Forelimb muscle (tissue), 1 donor: ENCODE data around the gene METTL23. TPM values are rescaled to one million over a fixed set of nuclear protein-coding genes. Genes with fewer than 3 reads are reported as not detected.

Experiments used
- DNase-seq: peaks from one replicate; pipeline ENCODE4 v3.0.0-alpha.2; 2013; ENCODE audit warnings: low read depth
- polyA plus RNA-seq: library from polyadenylated mRNA; unstranded; fragments of 120-200 nt; gene quantifications from one replicate; pipeline ENCODE4 v1.2.1, GENCODE V29; 2013; ENCODE audit not compliant: insufficient read length

Gene METTL23
- polyA plus RNA-seq = 21.0 TPM

- no peak for DNase-seq
These were observed at the start of gene METTL23 for GRCh38 chr17:76726776-76727718. METTL23 (plus strand) TSS chr17:76726839; CDS start chr17:76729711, 2,872 bp downstream.

GRCh38 chr17:76677406-76677805 is 49.2 kb upstream of the METTL23 start:
- DNase-seq = no peak

- DNase-seq = no peak
These were observed 48.3 kb upstream of the METTL23 start for GRCh38 chr17:76678330-76678729.

GRCh38 chr17:76679239-76679638 is 47.4 kb upstream of the METTL23 start:
- no peak for DNase-seq

- no peak for DNase-seq
These were observed 45.2 kb upstream of the METTL23 start for GRCh38 chr17:76681222-76682137.

GRCh38 chr17:76682296-76682695 is 44.3 kb upstream of the METTL23 start:
- no peak for DNase-seq

- DNase-seq = no peak
These were observed 43.5 kb upstream of the METTL23 start for GRCh38 chr17:76683011-76683755.

- no peak for DNase-seq
These were observed 42.5 kb upstream of the METTL23 start for GRCh38 chr17:76683921-76684745.

- DNase-seq = no peak
These were observed 41.9 kb upstream of the METTL23 start for GRCh38 chr17:76684756-76685155.

- no peak for DNase-seq
These were observed 41.3 kb upstream of the METTL23 start for GRCh38 chr17:76685366-76685765.

GRCh38 chr17:76685846-76686245 is 40.8 kb upstream of the METTL23 start:
- DNase-seq = no peak

GRCh38 chr17:76686538-76687297 is 39.9 kb upstream of the METTL23 start:
- no peak for DNase-seq

- no peak for DNase-seq
These were observed 39.1 kb upstream of the METTL23 start for GRCh38 chr17:76687298-76688164.

- DNase-seq = no peak
These were observed 38.4 kb upstream of the METTL23 start for GRCh38 chr17:76688165-76688622.

GRCh38 chr17:76689859-76690258 is 36.8 kb upstream of the METTL23 start:
- DNase-seq = no peak

GRCh38 chr17:76690596-76691280 is 35.9 kb upstream of the METTL23 start:
- DNase-seq = no peak

- no peak for DNase-seq
These were observed 35.1 kb upstream of the METTL23 start for GRCh38 chr17:76691379-76692191.
